ENCODE data around the gene FAM162B. TPM values are rescaled to one million over a fixed set of nuclear protein-coding genes. Genes with fewer than 3 reads are reported as not detected.

The FAM162B gene
- not detected in 2 replicates for total RNA-seq

DNA sequence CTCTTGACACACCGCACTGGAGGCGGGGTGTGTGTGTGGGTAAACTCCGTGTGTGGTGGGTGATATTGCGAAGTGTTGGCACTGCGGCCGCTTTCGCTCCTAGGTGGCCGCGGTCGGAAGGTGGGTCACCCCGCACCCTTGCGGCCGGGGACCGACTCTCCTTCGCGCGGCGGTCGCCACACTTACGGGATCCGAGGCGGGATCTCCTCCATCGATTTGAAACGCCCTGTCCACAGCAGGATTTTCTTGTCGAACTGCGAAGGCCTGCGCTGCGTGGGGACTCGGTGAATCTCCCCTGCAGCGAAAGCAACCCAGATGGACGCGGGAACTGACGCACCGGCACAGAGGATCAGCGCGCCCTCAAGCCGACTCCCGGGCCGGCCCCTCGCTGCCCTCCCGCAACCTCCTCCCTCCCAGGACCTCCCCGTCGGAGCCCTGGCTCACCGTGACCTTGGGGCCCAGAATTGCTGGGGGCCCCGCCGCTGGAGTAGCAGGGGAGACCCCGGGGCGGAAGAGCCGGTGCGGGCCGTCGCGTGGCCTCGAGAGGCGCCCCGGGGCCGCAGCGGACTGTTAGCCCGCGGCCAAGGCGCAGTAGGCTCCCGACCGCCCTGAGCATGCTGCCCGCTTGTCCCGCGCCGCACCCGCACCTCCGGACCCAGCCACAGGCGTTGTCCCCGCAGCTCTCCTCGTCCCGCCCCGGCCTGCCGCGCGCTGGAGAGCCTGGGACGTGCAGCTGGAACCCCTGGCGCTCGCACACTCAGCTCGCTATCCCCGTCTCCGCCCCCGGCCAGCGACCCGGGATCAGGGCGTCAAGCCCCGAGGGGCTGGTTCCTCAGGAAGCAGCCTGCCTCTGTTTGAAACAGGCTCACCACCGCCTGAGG, at the start of gene FAM162B:
Gene FAM162B (minus strand): TSS at position 759 of the 881 bp plus-strand sequence. CDS start 143 bp downstream, at position 616.
- peak within 1 kb of the TSS; percentile 60 for H3K4me3 Mint-ChIP-seq
- DNase-seq (no peak), ATAC-seq (ENCODE audit: low read depth) (no peak)
- ChIA-PET POLR2A (no interaction called here), CTCF (no interaction called here)
- no peak within 1 kb of the TSS for H3K27ac Mint-ChIP-seq
- intact Hi-C loops (cut with micrococcal nuclease): no loop called here
- peaks cover 36% of the 10 kb centered on the region for H3K27me3 Mint-ChIP-seq
- H3K4me1 Mint-ChIP-seq: peaks cover 10% of the 10 kb centered on the region
- no peak for TF ChIP-seq CTCF (IDR thresholded peaks at IDR 0.05)
- H3K36me3 Mint-ChIP-seq (ENCODE audit: low read depth): no peaks in the 10 kb centered on the region
- no peaks in the 10 kb centered on the region for H3K9me3 Mint-ChIP-seq

- intact Hi-C loops (cut with micrococcal nuclease): no loop called here
- no peak for ATAC-seq (ENCODE audit: low read depth)
- TF ChIP-seq CTCF (IDR thresholded peaks at IDR 0.05): no peak
- ChIA-PET CTCF (no interaction called here), POLR2A (no interaction called here)
- H3K4me1 Mint-ChIP-seq: no peaks in the 10 kb centered on the region
- peaks cover 2% of the 10 kb centered on the region for H3K27me3 Mint-ChIP-seq
- no peaks in the 10 kb centered on the region for H3K36me3 Mint-ChIP-seq (ENCODE audit: low read depth)
- H3K27ac Mint-ChIP-seq: no peak overlapping the region
- no peak overlapping the region for H3K4me3 Mint-ChIP-seq
- H3K9me3 Mint-ChIP-seq: peaks cover 13% of the 10 kb centered on the region
- no peak for DNase-seq
Measured at GRCh38 chr6:116812051-116812650, 46.6 kb upstream of the FAM162B start.

GRCh38 chr6:116801971-116802370, 36.5 kb upstream of the FAM162B start:
- no peak for TF ChIP-seq CTCF (IDR thresholded peaks at IDR 0.05)
- Mint-ChIP-seq H3K27ac (no peak overlapping the region), H3K4me1 (no peaks in the 10 kb centered on the region), H3K4me3 (no peak overlapping the region), H3K9me3 (peaks cover 3% of the 10 kb centered on the region), H3K36me3 (ENCODE audit: low read depth) (no peaks in the 10 kb centered on the region), H3K27me3 (peaks cover 12% of the 10 kb centered on the region)
- DNase-seq: no peak
- ChIA-PET CTCF (no interaction called here), POLR2A (no interaction called here)
- ATAC-seq (ENCODE audit: low read depth): no peak
- intact Hi-C loops (cut with micrococcal nuclease): no loop called here

GRCh38 chr6:116799945-116800344, 34.4 kb upstream of the FAM162B start:
- H3K27ac Mint-ChIP-seq: no peak overlapping the region
- no peak overlapping the region for H3K4me3 Mint-ChIP-seq
- CTCF ChIA-PET: no interaction called here
- no peaks in the 10 kb centered on the region for H3K36me3 Mint-ChIP-seq (ENCODE audit: low read depth)
- POLR2A ChIA-PET: no interaction called here
- no peaks in the 10 kb centered on the region for H3K4me1 Mint-ChIP-seq
- DNase-seq: no peak
- peaks cover 3% of the 10 kb centered on the region for H3K9me3 Mint-ChIP-seq
- TF ChIP-seq CTCF (IDR thresholded peaks at IDR 0.05): no peak
- intact Hi-C loops (cut with micrococcal nuclease): no loop called here
- peaks cover 8% of the 10 kb centered on the region for H3K27me3 Mint-ChIP-seq
- ATAC-seq (ENCODE audit: low read depth): no peak

- DNase-seq (no peak), ATAC-seq (ENCODE audit: low read depth) (no peak)
- Mint-ChIP-seq H3K27ac (no peak overlapping the region), H3K27me3 (peaks cover 4% of the 10 kb centered on the region), H3K4me3 (no peak overlapping the region), H3K9me3 (peaks cover 3% of the 10 kb centered on the region), H3K36me3 (ENCODE audit: low read depth) (no peaks in the 10 kb centered on the region), H3K4me1 (no peaks in the 10 kb centered on the region)
- TF ChIP-seq CTCF (IDR thresholded peaks at IDR 0.05): no peak
- ChIA-PET CTCF (no interaction called here), POLR2A (no interaction called here)
- intact Hi-C loops (cut with micrococcal nuclease): no loop called here
Measured at GRCh38 chr6:116797585-116797984, 32.1 kb upstream of the FAM162B start.
